GM21723 (cell line): ENCODE data around the gene GAS6.

ENCODE experiments used
- ATAC-seq: cut with Tn5 transposase; IDR thresholded peaks from one replicate; pipeline ENCODE4 v1.9.1; 2021; ENCODE audit warnings: mild to moderate bottlenecking, moderate library complexity; ENCODE audit not compliant: unreplicated experiment

GAS6 gene

DNA sequence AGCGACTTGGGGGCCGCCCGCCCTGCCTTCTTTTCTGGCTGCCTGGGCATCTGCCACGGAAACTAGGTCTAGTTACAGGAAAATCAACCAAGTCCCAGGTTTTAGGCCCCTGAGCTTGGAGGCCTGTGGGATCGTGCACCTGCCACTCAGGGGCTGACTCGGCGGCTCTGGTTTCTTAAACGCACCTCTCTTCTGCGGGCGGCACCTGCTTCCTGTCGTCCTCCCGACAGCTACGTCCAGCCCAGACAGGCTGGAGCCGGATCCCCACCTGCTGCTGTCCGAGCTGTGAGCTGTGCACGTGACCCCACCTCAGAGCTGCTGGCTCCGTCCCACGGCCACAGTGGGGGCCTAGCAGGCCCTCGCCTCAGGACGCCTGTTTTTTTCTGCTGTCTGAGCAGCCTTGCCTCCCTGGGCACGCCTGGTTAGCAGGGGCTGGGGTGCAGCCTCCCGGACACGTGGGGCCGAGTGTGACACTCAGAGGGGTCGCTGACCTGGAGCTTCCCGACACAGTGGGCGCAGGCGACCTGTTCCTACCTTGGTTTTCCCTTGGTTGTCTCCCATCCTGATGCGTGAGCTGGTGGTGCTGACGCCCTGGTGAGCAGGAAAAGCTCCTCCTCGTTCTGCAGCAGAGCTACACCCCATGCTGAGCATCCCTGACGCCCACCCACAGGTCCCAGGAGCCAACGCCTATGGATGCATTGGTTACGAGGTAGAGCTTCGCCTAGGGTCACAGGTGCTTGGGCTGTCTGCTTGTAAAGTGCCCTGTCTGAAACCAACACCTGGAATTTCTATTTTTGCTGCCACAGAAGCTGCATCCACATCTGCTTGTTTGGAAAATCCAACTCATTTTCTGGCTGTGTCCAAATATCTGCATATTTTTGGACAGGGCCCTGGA lies 87.4 kb downstream of the GAS6 start:
- no peak for ATAC-seq

DNA sequence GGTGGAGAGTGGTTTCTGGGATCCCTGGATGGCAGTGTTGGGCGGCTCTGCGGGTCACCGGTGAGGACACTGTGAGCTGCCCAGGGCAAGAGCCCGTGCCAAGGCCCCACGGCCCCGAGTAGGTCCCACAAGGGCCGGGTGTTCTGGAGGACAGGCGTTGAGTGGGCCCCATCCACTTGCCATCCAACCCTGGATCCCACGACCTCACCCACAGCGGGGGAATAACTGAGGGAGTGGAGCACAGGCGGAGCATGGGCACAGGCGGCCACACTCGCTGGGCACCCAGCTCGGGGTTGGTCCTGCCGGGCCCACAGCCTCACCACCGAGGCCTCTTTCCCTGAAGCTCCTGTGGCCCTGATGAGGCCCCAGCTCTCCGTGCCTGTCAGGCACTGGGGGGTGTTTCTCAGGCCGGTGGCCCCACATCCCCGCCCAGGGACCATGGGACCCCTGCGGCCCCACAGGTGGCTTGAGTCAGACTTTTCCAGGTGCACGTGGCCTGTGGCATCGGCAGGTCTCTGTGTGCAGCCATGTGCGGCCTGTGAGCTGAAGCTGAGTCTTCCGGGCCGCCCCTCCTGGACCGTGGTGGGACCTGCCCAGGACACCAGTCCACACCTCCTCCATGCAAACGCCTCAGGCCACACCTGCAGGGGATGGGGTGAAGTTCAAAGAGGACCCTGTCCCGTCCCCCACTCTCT lies 88.3 kb downstream of the GAS6 start:
- no peak for ATAC-seq

DNA sequence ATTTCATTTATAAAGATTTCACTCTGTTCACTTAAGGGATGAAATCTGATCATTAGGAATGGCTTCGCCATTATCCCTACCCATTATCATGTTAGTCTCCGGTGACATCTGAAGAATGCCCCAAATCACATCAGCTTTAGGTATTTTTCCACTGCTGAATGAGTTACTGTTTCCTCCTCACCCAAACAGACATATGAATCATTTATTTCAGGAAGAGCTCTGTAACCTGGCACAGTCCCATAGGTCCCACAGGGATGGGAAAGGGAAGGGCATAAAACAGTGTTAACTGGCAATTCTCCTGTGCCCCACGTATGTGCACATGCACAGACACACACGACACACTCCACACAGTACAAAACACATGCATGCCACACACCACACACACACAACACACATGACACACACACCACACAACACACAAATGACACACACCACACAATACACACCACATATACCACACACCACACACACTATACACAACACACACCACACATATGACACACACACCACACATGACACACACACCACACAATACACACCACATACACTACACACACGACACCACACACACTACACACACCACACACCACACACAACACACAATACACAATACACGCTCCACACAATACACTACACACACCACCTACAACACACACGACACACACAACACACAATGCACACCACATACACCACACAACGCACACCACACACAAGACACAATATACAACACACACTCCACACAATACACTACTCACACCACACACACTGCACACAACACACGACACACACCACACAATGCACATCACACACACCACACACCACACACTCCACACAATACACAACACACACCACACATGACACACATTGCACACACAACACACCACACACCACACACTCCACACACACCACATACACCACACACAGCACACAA lies 89.4 kb downstream of the GAS6 start:
- no peak for ATAC-seq

DNA sequence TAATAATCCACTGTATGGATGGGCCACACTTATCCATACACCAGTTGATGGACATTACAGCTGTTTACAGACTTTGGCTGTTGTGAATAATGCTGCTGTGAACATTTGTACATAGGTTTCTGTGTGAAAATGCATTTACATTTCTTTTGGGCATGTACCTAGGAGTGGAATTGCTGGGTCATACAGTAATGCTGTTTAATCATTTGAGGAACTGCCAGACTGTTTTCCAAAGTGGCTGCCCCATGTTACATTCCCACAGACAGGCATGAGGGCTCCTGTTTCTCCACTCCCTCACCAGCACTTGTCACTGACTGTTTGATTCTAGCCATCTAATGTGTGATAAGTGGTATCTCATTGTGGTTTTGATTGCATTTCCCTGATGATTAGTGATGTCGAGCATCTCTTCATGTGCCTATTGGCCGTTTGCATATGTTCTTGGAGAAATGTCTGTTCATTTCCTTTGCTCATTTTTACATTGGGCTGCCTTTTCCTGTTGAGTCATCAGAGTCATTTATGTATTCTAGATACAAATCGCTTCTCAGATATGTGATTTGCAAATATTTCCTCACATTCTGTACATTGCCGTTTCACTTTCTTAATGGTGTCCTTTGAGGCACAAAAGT lies 92.1 kb downstream of the GAS6 start:
- ATAC-seq: no peak

DNA sequence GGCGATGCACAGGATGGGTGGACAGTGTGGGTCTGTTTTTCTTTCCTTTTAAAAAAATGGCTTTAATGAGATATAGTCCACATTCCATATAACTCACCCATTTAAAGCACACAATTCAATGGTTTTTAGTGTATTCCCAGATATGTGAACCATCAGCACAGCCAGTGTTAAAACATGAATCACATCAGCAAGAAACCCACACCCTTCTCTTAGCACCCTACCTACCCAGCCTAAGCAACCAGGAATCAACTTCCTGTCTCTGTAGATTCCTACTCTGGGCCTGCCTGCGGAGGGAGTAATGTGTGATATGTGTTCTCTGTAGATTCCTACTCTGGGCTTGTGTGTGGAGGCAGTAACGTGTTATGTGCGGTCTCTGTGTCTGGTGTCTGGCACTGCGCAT lies 92.9 kb downstream of the GAS6 start:
- ATAC-seq: no peak
